ENCODE data around the gene SIN3A.

DNA sequence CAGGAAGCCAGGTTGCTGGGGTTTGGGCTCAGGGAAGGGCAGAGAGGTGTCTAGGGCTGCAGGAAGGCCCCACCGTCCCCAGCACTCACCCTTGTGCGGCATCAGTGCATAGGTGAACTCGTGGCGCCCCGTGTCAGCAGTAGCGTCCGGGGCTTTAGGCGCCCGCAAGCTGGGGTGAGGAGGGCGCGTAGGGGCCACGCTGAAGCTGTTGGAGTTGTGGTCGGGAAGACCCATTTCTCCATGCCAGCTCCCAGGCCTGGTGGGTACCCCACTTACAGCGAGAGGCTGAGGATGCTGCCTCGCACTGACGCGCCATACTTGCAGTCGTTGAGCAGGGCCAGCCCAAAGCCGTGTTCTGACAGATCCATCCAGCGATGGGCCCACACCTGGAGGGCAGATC lies 95.0 kb downstream of the SIN3A start:
- TF ChIP-seq, protein P1, sequence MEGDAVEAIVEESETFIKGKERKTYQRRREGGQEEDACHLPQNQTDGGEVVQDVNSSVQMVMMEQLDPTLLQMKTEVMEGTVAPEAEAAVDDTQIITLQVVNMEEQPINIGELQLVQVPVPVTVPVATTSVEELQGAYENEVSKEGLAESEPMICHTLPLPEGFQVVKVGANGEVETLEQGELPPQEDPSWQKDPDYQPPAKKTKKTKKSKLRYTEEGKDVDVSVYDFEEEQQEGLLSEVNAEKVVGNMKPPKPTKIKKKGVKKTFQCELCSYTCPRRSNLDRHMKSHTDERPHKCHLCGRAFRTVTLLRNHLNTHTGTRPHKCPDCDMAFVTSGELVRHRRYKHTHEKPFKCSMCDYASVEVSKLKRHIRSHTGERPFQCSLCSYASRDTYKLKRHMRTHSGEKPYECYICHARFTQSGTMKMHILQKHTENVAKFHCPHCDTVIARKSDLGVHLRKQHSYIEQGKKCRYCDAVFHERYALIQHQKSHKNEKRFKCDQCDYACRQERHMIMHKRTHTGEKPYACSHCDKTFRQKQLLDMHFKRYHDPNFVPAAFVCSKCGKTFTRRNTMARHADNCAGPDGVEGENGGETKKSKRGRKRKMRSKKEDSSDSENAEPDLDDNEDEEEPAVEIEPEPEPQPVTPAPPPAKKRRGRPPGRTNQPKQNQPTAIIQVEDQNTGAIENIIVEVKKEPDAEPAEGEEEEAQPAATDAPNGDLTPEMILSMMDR (conservative IDR thresholded peaks at IDR 0.05; ENCODE audit: low read depth in 2 of 2): no peak
- TF ChIP-seq POLR2AphosphoS5 (IDR thresholded peaks at IDR 0.05; ENCODE audit: low read depth): no peak
- TF ChIP-seq, protein P2, sequence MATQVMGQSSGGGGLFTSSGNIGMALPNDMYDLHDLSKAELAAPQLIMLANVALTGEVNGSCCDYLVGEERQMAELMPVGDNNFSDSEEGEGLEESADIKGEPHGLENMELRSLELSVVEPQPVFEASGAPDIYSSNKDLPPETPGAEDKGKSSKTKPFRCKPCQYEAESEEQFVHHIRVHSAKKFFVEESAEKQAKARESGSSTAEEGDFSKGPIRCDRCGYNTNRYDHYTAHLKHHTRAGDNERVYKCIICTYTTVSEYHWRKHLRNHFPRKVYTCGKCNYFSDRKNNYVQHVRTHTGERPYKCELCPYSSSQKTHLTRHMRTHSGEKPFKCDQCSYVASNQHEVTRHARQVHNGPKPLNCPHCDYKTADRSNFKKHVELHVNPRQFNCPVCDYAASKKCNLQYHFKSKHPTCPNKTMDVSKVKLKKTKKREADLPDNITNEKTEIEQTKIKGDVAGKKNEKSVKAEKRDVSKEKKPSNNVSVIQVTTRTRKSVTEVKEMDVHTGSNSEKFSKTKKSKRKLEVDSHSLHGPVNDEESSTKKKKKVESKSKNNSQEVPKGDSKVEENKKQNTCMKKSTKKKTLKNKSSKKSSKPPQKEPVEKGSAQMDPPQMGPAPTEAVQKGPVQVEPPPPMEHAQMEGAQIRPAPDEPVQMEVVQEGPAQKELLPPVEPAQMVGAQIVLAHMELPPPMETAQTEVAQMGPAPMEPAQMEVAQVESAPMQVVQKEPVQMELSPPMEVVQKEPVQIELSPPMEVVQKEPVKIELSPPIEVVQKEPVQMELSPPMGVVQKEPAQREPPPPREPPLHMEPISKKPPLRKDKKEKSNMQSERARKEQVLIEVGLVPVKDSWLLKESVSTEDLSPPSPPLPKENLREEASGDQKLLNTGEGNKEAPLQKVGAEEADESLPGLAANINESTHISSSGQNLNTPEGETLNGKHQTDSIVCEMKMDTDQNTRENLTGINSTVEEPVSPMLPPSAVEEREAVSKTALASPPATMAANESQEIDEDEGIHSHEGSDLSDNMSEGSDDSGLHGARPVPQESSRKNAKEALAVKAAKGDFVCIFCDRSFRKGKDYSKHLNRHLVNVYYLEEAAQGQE (IDR thresholded peaks at IDR 0.05; ENCODE audit: unreplicated experiment): no peak
- TF ChIP-seq EZH2phosphoT487 (IDR thresholded peaks at IDR 0.05; ENCODE audit: unreplicated experiment): no peak
- TF ChIP-seq EZH2 (IDR thresholded peaks at IDR 0.05; ENCODE audit: low read depth, unreplicated experiment): no peak
- no peak for TF ChIP-seq CREB1 (CRISPR knock-in tag; IDR thresholded peaks at IDR 0.05; ENCODE audit: low read depth)
- no peak for TF ChIP-seq NANOG (IDR thresholded peaks at IDR 0.05; ENCODE audit: borderline replicate concordance)
- no peak for TF ChIP-seq JUNB (IDR thresholded peaks at IDR 0.05; ENCODE audit: unreplicated experiment)
- TF ChIP-seq, protein P3, sequence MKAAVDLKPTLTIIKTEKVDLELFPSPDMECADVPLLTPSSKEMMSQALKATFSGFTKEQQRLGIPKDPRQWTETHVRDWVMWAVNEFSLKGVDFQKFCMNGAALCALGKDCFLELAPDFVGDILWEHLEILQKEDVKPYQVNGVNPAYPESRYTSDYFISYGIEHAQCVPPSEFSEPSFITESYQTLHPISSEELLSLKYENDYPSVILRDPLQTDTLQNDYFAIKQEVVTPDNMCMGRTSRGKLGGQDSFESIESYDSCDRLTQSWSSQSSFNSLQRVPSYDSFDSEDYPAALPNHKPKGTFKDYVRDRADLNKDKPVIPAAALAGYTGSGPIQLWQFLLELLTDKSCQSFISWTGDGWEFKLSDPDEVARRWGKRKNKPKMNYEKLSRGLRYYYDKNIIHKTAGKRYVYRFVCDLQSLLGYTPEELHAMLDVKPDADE (IDR thresholded peaks at IDR 0.05): no peak
- TF ChIP-seq, protein P4, sequence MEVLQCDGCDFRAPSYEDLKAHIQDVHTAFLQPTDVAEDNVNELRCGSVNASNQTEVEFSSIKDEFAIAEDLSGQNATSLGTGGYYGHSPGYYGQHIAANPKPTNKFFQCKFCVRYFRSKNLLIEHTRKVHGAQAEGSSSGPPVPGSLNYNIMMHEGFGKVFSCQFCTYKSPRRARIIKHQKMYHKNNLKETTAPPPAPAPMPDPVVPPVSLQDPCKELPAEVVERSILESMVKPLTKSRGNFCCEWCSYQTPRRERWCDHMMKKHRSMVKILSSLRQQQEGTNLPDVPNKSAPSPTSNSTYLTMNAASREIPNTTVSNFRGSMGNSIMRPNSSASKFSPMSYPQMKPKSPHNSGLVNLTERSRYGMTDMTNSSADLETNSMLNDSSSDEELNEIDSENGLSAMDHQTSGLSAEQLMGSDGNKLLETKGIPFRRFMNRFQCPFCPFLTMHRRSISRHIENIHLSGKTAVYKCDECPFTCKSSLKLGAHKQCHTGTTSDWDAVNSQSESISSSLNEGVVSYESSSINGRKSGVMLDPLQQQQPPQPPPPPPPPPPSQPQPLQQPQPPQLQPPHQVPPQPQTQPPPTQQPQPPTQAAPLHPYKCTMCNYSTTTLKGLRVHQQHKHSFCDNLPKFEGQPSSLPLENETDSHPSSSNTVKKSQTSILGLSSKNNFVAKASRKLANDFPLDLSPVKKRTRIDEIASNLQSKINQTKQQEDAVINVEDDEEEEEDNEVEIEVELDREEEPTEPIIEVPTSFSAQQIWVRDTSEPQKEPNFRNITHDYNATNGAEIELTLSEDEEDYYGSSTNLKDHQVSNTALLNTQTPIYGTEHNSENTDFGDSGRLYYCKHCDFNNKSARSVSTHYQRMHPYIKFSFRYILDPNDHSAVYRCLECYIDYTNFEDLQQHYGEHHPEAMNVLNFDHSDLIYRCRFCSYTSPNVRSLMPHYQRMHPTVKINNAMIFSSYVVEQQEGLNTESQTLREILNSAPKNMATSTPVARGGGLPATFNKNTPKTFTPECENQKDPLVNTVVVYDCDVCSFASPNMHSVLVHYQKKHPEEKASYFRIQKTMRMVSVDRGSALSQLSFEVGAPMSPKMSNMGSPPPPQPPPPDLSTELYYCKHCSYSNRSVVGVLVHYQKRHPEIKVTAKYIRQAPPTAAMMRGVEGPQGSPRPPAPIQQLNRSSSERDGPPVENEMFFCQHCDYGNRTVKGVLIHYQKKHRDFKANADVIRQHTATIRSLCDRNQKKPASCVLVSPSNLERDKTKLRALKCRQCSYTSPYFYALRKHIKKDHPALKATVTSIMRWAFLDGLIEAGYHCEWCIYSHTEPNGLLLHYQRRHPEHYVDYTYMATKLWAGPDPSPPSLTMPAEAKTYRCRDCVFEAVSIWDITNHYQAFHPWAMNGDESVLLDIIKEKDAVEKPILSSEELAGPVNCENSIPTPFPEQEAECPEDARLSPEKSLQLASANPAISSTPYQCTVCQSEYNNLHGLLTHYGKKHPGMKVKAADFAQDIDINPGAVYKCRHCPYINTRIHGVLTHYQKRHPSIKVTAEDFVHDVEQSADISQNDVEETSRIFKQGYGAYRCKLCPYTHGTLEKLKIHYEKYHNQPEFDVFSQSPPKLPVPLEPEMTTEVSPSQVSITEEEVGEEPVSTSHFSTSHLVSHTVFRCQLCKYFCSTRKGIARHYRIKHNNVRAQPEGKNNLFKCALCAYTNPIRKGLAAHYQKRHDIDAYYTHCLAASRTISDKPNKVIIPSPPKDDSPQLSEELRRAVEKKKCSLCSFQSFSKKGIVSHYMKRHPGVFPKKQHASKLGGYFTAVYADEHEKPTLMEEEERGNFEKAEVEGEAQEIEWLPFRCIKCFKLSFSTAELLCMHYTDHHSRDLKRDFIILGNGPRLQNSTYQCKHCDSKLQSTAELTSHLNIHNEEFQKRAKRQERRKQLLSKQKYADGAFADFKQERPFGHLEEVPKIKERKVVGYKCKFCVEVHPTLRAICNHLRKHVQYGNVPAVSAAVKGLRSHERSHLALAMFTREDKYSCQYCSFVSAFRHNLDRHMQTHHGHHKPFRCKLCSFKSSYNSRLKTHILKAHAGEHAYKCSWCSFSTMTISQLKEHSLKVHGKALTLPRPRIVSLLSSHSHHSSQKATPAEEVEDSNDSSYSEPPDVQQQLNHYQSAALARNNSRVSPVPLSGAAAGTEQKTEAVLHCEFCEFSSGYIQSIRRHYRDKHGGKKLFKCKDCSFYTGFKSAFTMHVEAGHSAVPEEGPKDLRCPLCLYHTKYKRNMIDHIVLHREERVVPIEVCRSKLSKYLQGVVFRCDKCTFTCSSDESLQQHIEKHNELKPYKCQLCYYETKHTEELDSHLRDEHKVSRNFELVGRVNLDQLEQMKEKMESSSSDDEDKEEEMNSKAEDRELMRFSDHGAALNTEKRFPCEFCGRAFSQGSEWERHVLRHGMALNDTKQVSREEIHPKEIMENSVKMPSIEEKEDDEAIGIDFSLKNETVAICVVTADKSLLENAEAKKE (CRISPR knock-in tag; IDR thresholded peaks at IDR 0.05): no peak

All from GM23338 (cell line).